ENCODE results near the gene PCDHA5.
A peak's percentile ranks its signal among the peaks of the same experiment; 100 is the strongest.
"Not testable (repeated sequence)": the region's sequence is repeated elsewhere in the genome, so short reads cannot be mapped to it uniquely, and the experiment has no call there.

The PCDHA5 gene

DNA sequence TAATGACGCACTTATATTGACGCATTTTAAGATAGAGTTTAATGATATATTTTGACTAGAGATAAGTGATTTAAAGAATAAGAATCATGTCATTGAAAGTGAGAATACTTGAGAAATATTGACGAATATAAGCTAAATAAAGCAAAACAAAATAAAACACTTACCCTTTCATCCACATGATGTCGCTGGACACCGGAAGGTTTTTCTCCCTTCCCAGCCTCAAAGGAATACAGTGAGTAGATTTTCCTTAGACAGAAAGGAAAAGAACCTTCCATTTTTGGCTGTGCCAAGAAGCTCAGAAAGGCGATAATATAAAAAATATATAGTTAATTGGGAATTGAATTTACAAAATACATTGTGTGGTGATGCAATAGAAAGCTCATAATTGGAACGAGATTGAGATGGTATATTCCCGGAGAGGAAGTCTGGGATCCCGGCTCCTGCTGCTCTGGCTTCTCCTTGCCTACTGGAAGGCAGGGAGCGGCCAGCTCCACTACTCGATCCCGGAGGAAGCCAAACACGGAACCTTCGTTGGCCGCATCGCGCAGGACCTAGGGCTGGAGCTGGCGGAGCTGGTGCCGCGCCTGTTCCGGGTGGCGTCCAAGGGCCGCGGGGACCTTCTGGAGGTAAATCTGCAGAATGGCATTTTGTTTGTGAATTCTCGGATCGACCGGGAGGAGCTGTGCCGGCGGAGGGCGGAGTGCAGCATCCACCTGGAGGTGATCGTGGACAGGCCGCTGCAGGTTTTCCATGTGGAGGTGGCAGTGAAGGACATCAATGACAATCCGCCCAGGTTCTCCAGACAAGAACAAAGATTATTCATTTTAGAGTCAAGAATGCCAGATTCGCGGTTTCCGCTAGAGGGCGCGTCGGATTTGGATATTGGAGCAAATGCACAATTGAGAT lies at the start of gene PCDHA5:
PCDHA5 (plus strand) TSS at position 239 of the 906 bp plus-strand sequence.
- no peak for DNase-seq

DNA sequence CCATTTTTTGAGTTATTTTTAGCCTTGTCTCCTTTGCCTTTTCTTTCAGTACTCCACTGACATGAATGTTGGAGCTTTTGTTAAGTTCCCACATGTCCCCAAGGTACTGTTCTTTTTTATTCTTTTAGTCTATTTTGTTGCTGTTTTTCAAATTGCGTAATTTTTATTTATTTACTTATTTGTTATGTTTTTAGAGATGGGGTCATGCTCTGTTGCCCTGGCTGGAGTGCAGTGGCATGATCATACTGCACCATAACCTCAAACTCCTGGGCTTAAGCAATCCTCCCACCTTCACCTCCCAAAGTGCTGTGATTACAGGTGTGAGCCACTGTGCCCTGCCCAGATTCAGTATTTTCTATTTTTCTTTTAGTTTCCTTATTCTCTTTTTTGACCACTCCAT lies 40.9 kb upstream of the PCDHA5 start:
- no peak for DNase-seq

DNA sequence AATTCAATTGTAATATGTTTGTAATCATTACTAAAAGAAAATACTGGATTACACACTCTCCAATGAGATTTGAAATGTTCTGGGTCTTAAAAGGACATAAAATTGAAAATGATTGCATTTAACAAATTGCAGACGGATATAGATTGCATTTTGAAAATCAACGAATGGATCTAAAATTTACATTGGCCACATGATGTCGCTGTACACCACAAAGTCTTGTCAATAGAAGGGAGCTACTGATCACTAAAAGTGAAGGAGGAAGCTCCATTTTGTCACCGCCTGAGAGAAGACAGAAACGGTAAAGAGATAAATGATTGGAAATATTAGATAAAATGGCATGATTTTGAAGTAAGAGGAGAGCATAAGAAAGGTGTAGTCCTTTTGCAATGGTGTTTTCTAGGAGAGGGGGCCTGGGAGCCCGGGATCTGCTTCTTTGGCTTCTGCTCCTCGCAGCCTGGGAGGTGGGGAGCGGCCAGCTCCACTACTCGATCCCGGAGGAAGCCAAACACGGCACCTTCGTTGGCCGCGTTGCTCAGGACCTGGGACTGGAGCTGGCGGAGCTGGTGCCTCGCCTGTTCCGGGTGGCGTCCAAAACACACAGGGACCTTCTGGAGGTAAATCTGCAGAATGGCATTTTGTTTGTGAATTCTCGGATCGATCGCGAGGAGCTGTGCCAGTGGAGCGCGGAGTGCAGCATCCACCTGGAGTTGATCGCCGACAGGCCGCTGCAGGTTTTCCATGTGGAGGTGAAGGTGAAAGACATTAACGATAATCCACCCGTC lies 35.3 kb upstream of the PCDHA5 start, which contains the start of gene PCDHA1:
PCDHA1 (plus strand) TSS at position 236 of the 782 bp plus-strand sequence.
- peak in 1 of 2 experiments; percentile 51 for DNase-seq

DNA sequence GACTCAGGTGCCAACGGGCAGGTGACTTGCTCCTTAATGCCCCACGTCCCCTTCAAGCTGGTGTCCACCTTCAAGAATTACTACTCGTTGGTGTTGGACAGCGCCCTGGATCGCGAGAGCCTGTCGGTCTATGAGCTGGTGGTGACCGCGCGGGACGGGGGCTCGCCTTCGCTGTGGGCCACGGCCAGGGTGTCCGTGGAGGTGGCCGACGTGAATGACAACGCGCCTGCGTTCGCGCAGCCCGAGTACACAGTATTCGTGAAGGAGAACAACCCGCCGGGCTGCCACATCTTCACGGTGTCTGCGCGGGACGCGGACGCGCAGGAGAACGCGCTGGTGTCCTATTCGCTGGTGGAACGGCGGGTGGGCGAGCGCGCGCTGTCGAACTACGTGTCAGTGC lies 34.0 kb upstream of the PCDHA5 start:
- DNase-seq: not testable (repeated sequence)

DNA sequence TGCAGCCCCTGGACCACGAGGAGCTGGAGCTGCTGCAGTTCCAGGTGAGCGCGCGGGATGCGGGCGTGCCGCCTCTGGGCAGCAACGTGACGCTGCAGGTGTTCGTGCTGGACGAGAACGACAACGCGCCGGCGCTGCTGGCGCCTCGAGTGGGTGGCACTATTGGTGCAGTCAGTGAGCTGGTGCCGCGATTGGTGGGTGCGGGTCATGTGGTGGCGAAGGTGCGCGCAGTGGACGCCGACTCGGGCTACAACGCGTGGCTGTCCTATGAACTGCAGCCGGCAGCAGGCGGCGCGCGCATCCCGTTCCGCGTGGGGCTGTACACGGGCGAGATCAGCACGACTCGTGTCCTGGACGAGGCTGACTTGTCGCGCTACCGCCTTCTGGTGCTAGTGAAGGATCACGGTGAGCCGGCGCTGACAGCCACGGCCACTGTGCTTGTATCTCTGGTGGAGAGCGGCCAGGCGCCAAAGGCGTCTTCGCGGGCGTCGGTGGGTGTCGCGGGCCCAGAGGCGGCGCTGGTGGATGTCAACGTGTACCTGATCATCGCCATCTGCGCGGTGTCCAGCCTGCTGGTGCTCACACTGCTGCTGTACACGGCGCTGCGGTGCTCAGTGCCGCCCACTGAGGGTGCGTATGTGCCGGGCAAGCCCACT lies 33.4 kb upstream of the PCDHA5 start:
- DNase-seq: not testable (repeated sequence)

DNA sequence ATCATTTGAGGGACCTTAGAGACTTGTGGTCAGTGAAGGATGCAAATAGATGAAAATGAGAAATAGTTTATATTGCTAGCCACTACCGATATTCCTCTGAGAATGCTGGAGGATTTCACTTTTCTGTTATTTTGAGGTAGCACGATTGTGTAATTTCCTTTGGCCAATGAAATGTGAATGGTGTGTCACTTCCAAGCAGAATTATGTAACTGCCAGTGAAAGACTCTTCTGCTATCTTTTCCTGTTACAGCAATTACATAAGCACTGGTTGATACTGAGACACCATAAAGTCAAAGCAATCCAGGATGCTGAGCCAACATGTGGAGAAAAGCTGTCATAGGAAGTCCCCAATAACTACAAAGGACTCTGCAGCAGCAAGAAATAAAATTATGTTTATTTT lies 30.3 kb upstream of the PCDHA5 start:
- DNase-seq: no peak

DNA sequence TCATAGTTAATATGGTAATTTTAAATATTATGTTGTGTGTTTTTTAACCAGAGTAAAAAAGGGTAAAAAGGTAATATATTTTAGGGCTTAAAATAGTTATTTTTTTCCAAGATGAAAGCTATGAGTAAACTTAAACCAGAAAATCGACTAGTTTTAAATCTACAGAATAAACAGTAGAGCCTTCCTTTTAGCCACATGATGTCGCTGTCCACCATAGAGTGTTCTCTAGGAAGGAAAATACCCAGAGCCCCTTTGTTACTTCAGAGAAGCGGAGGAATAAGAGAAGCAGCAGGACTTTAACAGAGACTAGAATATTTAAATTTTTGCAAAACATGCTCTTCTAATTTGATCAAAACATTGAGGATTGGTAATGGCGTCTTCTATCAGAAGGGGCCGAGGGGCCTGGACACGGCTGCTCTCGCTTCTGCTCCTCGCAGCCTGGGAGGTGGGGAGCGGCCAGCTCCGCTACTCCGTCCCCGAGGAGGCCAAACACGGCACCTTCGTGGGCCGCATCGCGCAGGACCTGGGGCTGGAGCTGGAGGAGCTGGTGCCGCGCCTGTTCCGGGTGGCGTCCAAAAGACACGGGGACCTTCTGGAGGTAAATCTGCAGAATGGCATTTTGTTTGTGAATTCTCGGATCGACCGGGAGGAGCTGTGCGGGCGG lies 26.7 kb upstream of the PCDHA5 start, which contains the start of gene PCDHA2:
PCDHA2 (plus strand) TSS at position 258 of the 664 bp plus-strand sequence.
- DNase-seq: no peak

DNA sequence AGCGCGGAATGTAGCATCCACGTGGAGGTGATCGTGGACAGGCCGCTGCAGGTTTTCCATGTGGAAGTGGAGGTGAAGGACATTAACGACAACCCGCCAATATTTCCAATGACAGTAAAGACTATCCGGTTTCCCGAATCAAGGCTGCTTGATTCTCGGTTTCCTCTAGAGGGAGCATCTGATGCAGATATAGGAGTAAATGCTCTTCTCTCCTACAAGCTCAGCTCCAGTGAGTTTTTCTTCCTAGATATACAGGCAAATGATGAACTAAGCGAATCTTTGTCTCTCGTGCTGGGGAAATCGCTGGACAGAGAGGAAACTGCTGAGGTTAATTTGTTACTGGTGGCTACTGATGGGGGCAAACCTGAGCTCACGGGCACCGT lies 26.2 kb upstream of the PCDHA5 start:
- DNase-seq: peak in 1 of 2 experiments; percentile 8

DNA sequence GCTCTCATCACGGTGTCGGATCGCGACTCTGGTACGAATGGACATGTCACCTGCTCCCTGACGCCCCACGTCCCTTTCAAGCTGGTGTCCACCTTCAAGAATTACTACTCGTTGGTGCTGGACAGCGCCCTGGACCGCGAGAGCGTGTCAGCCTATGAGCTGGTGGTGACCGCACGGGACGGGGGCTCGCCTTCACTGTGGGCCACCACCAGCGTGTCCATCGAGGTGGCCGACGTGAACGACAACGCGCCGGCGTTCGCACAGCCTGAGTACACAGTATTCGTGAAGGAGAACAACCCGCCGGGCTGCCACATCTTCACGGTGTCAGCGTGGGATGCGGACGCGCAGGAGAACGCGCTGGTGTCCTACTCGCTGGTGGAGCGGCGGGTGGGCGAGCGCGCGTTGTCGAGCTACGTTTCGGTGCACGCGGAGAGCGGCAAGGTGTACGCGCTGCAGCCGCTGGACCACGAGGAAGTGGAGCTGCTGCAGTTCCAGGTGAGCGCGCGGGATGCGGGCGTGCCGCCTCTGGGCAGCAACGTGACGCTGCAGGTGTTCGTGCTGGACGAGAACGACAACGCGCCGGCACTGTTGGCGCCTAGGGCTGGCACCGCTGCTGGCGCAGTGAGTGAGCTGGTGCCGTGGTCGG lies 25.2 kb upstream of the PCDHA5 start:
- DNase-seq: not testable (repeated sequence)

DNA sequence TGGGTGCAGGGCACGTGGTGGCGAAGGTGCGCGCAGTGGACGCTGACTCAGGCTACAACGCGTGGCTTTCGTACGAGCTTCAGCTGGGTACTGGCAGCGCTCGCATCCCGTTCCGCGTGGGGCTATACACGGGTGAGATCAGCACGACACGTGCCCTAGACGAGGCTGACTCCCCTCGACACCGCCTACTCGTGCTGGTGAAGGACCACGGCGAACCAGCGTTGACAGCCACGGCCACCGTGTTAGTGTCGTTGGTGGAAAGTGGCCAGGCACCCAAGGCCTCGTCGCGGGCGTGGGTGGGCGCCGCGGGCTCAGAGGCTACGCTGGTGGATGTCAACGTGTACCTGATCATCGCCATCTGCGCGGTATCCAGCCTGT lies 24.7 kb upstream of the PCDHA5 start:
- DNase-seq: no peak

DNA sequence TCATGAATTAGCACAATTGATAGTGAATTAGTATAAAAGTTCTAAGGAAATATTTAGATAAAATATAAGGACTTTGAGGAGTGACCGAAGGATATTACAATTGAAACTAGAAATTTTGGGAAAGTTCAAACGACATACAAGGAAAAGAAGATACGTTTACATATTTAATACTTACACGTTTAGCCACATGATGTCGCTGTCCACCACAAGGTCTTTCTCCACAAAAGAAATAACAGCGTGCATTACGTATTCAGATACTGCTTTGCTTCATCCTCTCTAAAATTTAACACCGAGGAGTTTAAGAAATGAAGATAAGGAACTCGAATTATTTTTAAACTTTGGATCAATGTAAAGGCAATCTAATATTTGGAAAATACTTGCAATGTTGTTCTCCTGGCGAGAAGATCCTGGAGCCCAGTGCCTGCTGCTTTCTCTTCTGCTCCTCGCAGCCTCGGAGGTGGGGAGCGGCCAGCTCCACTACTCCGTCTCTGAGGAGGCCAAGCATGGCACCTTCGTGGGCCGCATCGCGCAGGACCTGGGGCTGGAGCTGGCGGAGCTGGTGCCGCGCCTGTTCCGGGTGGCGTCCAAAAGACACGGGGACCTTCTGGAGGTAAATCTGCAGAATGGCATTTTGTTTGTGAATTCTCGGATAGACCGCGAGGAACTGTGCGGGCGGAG lies 20.5 kb upstream of the PCDHA5 start, which contains the start of gene PCDHA3:
PCDHA3 (plus strand) TSS at position 242 of the 678 bp plus-strand sequence.
- DNase-seq: no peak

DNA sequence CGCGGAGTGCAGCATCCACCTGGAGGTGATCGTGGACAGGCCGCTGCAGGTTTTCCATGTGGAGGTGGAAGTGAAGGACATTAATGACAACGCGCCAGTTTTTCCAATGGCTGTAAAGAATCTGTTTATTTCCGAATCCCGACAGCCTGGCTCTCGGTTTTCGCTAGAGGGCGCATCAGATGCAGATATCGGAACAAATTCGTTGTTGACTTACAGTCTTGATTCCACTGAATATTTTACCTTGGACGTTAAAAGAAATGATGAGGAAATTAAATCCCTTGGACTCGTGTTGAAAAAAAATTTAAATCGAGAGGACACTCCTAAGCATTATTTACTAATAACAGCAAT lies 19.9 kb upstream of the PCDHA5 start:
- no peak for DNase-seq

DNA sequence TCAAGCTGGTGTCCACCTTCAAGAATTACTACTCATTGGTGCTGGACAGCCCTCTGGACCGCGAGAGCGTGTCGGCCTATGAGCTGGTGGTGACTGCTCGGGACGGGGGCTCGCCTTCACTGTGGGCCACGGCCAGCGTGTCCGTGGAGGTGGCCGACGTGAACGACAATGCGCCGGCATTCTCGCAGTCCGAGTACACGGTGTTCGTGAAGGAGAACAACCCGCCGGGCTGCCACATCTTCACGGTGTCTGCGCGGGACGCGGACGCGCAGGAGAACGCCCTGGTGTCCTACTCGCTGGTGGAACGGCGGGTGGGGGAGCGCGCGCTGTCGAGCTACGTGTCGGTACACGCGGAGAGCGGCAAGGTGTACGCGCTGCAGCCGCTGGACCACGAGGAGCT lies 19.0 kb upstream of the PCDHA5 start:
- DNase-seq: not testable (repeated sequence)

DNA sequence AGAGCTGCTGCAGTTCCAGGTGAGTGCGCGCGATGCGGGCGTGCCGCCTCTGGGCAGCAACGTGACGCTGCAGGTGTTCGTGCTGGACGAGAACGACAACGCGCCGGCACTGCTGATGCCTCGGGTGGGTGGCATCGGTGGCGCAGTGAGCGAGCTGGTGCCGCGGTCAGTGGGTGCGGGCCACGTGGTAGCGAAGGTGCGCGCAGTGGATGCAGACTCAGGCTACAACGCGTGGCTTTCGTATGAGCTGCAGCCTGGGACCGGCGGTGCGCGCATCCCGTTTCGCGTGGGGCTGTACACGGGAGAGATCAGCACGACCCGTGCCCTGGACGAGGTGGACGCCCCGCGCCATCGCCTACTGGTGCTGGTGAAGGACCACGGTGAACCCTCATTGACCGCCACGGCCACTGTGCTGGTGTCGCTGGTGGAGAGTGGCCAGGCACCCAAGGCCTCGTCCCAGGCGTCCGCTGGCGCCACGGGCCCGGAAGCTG lies 18.6 kb upstream of the PCDHA5 start:
- no peak for DNase-seq

DNA sequence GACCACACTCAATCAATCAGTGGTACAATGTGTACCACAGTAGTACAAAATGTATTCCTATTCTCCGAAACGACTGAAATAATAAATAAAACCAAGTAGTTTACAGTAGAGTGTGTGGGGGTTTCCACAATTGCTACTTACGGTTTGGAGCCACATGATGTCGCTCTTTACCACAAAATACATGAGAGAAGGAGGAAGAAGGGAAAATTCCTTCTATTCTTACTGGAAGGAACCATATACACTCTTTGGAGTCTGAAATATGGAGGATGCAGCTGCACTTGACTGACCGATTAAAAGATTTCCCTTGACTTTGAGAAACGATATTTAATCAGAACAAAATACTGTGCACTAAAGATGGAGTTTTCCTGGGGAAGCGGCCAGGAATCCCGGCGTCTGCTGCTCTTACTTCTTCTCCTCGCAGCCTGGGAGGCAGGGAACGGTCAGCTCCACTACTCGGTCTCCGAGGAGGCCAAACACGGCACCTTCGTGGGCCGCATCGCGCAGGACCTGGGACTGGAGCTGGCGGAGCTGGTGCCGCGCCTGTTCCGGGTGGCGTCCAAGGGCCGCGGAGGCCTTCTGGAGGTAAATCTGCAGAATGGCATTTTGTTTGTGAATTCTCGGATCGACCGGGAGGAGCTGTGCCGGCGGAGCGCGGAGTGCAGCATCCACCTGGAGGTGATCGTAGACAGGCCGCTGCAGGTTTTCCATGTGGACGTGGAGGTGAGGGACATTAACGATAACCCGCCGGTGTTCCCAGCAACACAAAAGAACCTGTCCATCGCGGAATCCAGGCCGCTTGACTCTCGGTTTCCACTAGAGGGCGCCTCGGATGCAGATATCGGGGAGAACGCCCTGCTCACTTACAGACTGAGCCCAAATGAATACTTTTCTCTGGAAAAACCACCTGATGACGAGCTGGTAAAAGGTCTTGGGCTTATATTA lies 14.3 kb upstream of the PCDHA5 start, which contains the start of gene PCDHA4:
PCDHA4 (plus strand) TSS at position 235 of the 942 bp plus-strand sequence.
- peak; percentile 87 to 89 for DNase-seq

DNA sequence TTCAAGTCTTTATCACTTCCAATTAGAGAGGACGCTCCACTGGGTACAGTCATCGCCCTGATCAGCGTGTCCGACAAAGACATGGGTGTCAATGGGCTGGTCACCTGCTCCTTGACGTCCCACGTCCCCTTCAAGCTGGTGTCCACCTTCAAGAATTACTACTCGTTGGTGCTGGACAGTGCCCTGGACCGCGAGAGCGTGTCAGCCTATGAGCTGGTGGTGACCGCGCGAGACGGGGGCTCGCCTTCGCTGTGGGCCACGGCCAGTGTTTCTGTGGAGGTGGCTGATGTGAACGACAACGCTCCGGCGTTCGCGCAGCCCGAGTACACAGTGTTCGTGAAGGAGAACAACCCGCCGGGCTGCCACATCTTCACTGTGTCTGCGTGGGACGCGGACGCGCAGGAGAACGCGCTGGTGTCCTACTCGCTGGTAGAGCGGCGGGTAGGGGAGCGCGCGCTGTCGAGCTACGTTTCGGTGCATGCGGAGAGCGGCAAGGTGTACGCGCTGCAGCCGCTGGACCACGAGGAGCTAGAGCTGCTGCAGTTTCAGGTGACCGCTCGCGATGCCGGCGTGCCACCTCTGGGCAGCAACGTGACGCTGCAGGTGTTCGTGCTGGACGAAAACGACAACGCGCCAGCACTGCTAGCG lies 13.0 kb upstream of the PCDHA5 start:
- not testable (repeated sequence) for DNase-seq

DNA sequence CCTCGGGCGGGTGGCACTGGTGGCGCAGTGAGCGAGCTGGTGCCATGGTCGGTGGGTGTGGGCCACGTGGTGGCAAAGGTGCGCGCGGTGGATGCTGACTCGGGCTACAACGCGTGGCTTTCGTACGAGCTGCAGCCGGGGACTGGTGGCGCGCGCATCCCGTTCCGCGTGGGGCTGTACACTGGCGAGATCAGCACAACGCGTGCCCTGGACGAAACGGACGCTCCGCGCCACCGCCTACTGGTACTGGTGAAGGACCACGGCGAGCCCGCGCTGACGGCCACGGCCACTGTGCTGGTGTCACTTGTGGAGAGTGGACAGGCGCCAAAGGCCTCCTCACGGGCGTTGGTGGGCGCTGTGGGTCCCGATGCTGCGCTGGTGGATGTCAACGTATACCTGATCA lies 12.5 kb upstream of the PCDHA5 start:
- DNase-seq: no peak

DNA sequence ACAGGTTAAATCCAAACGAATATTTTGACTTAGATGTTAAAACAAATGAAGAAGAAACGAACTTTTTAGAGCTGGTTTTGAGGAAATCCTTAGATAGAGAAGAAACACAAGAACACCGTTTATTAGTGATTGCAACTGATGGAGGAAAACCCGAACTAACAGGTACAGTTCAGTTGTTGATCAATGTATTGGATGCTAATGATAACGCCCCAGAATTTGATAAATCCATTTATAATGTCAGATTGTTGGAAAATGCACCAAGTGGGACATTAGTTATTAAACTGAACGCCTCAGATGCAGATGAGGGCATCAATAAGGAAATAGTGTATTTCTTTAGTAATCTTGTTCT lies 842 bp downstream of the PCDHA5 start:
- DNase-seq: no peak

DNA sequence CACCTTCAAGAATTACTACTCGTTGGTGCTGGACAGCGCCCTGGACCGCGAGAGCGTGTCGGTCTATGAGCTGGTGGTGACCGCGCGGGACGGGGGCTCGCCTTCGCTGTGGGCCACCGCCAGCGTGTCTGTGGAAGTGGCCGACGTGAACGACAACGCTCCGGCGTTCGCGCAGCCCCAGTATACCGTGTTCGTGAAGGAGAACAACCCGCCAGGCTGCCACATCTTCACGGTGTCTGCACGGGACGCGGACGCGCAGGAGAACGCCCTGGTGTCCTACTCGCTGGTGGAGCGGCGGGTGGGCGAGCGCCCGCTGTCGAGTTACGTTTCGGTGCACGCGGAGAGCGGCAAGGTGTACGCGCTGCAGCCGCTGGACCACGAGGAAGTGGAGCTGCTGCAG lies 1.6 kb downstream of the PCDHA5 start:
- DNase-seq: not testable (repeated sequence)

DNA sequence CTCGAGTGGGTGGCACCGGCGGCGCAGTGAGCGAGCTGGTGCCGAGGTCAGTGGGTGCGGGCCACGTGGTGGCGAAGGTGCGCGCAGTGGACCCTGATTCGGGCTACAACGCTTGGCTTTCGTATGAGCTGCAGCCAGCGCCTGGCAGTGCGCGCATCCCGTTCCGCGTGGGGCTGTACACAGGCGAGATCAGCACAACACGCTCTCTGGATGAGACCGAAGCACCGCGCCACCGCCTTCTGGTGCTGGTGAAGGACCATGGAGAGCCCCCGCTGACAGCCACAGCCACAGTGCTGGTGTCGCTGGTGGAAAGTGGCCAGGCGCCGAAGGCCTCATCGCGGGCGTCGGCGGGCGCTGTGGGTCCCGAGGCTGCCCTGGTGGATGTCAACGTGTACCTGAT lies 2.1 kb downstream of the PCDHA5 start:
- DNase-seq: no peak
